LNCaP clone FGC (cell line): ENCODE results near the gene TRAF5.

Source experiments
- DNase-seq: peaks from one replicate; pipeline ENCODE4 v3.0.0-alpha.2; 2011; ENCODE audit warnings: low read depth
- H3K4me3 ChIP-seq: 2 replicates; pipeline ENCODE4 v1.5.1; 2011; ENCODE audit warnings: mild to moderate bottlenecking, low read depth, low read length, control low read depth
- CTCF ChIP-seq: IDR thresholded peaks from 2 replicates; pipeline ENCODE4 v1.5.1; 2012; ENCODE audit warnings: mild to moderate bottlenecking; ENCODE audit not compliant: control insufficient read depth, insufficient read depth; ENCODE audit errors: extremely low read depth

TRAF5 gene

GRCh38 chr1:211352985-211353515, 26.4 kb downstream of the TRAF5 start:
- no peak overlapping the region for H3K4me3 ChIP-seq
- DNase-seq, result no peak
- TF ChIP-seq CTCF, result peak; percentile 71

- TF ChIP-seq CTCF, result no peak
- DNase-seq, result no peak
Observed at GRCh38 chr1:211353562-211354212, 27.1 kb downstream of the TRAF5 start.

GRCh38 chr1:211355873-211356272, 29.2 kb downstream of the TRAF5 start:
- H3K4me3 ChIP-seq, result no peak overlapping the region

More at GRCh38 chr1:211353562-211354212, 27.1 kb downstream of the TRAF5 start:
- no peak overlapping the region for H3K4me3 ChIP-seq

GRCh38 chr1:211356723-211357407, 30.2 kb downstream of the TRAF5 start:
- no peak for TF ChIP-seq CTCF
- no peak overlapping the region for H3K4me3 ChIP-seq
- no peak for DNase-seq

More at GRCh38 chr1:211355873-211356272, 29.2 kb downstream of the TRAF5 start:
- TF ChIP-seq CTCF, result no peak
- no peak for DNase-seq

DNA sequence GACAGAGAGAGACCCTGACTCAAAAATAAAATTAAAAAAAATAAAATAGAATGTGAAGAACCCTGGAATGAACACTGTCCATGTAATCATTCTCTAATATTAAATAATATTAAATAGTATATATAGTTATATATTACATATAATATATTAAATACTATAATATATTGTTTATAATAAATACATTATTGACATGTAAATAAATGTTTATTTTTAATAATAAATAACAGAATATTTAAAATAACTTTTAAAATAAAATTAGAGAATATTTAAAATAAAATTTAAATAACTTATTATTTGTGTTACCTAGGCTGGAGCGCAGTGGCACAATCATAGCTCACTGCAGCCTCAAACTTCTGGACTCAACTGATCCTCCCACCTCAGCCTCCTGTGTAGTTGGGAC, 32.1 kb downstream of the TRAF5 start:
- no peak for TF ChIP-seq CTCF
- DNase-seq, result no peak
- H3K4me3 ChIP-seq, result no peak overlapping the region

DNA sequence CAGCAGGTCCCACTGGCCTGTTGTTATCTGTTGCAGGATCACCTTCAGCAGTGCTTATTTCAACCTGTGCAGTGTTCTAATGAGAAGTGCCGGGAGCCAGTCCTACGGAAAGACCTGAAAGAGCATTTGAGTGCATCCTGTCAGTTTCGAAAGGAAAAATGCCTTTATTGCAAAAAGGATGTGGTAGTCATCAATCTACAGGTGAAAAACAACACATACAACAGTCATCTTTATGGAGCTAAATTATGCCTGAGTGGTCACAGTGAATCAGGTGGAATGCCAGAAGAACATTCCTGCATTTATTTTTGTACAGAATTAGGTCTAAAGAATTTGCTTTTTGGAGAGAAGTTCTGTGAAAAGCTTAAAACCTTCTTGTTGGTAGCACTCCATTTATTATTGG, 33.2 kb downstream of the TRAF5 start:
- DNase-seq, result no peak
- TF ChIP-seq CTCF, result no peak
- H3K4me3 ChIP-seq, result no peak overlapping the region
